ENCODE results near the gene CDK2AP2.

- TF ChIP-seq CTCF (IDR thresholded peaks at IDR 0.05; ENCODE audit: low read depth, low read length, poor library complexity, severe bottlenecking) (no peak), EZH2phosphoT487 (IDR thresholded peaks at IDR 0.05; ENCODE audit: borderline replicate concordance, low read length) (no peak)
Measured at GRCh38 chr11:67466367-67466766, 41.6 kb downstream of the CDK2AP2 start.
